ENCODE measurements around the gene SRRD. TPM values are rescaled to one million over a fixed set of nuclear protein-coding genes. Genes with fewer than 3 reads are reported as not detected.

SRRD gene
- total RNA-seq, 4 donors from 2014 or later: 24.0 to 53.1 (median 27.4) TPM

- no peaks in the 10 kb centered on the region for H3K9me3 ChIP-seq
- H3K36me3 ChIP-seq: peaks cover 0 to 46% of the 10 kb centered on the region in 2 donors
- TF ChIP-seq POLR2A (IDR thresholded peaks at IDR 0.05): no peak
- TF ChIP-seq, protein P1, sequence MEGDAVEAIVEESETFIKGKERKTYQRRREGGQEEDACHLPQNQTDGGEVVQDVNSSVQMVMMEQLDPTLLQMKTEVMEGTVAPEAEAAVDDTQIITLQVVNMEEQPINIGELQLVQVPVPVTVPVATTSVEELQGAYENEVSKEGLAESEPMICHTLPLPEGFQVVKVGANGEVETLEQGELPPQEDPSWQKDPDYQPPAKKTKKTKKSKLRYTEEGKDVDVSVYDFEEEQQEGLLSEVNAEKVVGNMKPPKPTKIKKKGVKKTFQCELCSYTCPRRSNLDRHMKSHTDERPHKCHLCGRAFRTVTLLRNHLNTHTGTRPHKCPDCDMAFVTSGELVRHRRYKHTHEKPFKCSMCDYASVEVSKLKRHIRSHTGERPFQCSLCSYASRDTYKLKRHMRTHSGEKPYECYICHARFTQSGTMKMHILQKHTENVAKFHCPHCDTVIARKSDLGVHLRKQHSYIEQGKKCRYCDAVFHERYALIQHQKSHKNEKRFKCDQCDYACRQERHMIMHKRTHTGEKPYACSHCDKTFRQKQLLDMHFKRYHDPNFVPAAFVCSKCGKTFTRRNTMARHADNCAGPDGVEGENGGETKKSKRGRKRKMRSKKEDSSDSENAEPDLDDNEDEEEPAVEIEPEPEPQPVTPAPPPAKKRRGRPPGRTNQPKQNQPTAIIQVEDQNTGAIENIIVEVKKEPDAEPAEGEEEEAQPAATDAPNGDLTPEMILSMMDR (IDR thresholded peaks at IDR 0.05 in 4 of 5, conservative IDR thresholded peaks at IDR 0.05 in 1 of 5): no peak
- no peak overlapping the region for H3K4me3 ChIP-seq
- ATAC-seq (no peak), DNase-seq (no peak)
- H3K27me3 ChIP-seq: no peaks in the 10 kb centered on the region
- in situ Hi-C loops (cut with MboI; ENCODE audit: low sequenced_read_pairs in 4 of 4): no loop called here
- H3K27ac ChIP-seq: no peak overlapping the region
- peaks cover 0 to 7% of the 10 kb centered on the region in 2 donors for H3K4me1 ChIP-seq
- intact Hi-C loops (cut with DNase I; ENCODE audit: low total_unique reads): no loop called here
Measured at GRCh38 chr22:26453812-26454500, 29.7 kb upstream of the SRRD start.

DNA sequence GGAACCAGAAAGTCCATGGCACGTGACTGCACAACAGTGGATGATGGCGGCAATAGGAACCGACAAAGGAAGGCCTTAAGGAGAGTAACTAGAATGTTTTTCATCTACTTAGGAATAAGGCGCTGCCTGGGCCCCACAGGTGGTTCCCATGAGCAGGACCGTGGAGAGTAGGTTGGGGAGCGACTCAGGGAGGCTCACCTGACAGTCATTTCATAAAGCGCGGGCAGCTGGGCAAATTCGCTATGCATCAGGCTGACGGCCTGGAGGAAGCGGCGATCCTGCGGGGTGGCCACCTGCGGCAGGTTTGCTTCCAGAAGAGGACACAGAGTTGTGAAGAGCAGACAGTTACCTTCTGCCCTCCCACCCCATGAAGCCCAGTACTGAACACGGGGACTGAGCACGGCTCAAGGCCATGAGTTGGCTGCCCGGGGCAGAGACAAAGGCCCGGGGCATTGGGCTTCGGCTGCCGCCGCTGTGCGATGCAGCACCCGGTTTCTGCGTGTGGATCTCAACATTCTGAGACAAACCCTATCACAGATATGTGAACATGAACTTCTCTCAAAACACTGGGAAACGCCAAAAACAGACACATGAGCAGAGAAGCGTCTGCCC, 25.9 kb upstream of the SRRD start:
- TF ChIP-seq, protein P1 (IDR thresholded peaks at IDR 0.05 in 4 of 5, conservative IDR thresholded peaks at IDR 0.05 in 1 of 5): no peak
- DNase-seq (no peak), ATAC-seq (no peak)
- Histone ChIP-seq H3K4me1 (peaks cover 0 to 7% of the 10 kb centered on the region in 2 donors), H3K9me3 (no peaks in the 10 kb centered on the region), H3K4me3 (no peak overlapping the region), H3K27me3 (no peaks in the 10 kb centered on the region), H3K27ac (no peak overlapping the region), H3K36me3 (peaks cover 0 to 38% of the 10 kb centered on the region in 2 donors)
- intact Hi-C loops (cut with DNase I; ENCODE audit: low total_unique reads): no loop called here
- in situ Hi-C loops (cut with MboI; ENCODE audit: low sequenced_read_pairs in 4 of 4): no loop called here

GRCh38 chr22:26460202-26460601, 23.5 kb upstream of the SRRD start:
- TF ChIP-seq POLR2A (IDR thresholded peaks at IDR 0.05): no peak
- TF ChIP-seq, protein P1 (IDR thresholded peaks at IDR 0.05 in 4 of 5, conservative IDR thresholded peaks at IDR 0.05 in 1 of 5): no peak
- in situ Hi-C loops (cut with MboI; ENCODE audit: low sequenced_read_pairs in 4 of 4): loop anchor here in 1 of 4 donors (5.0 kb wide), 1 partner anchor 58 kb away; no protein-coding TSS in a partner anchor
- no peaks in the 10 kb centered on the region for H3K4me1 ChIP-seq
- DNase-seq (no peak), ATAC-seq (no peak)
- H3K27ac ChIP-seq: no peak overlapping the region
- intact Hi-C loops (cut with DNase I; ENCODE audit: low total_unique reads): no loop called here
- H3K36me3 ChIP-seq: peaks cover 0 to 52% of the 10 kb centered on the region in 2 donors
- no peaks in the 10 kb centered on the region for H3K27me3 ChIP-seq
- no peaks in the 10 kb centered on the region for H3K9me3 ChIP-seq
- H3K4me3 ChIP-seq: no peak overlapping the region

DNA sequence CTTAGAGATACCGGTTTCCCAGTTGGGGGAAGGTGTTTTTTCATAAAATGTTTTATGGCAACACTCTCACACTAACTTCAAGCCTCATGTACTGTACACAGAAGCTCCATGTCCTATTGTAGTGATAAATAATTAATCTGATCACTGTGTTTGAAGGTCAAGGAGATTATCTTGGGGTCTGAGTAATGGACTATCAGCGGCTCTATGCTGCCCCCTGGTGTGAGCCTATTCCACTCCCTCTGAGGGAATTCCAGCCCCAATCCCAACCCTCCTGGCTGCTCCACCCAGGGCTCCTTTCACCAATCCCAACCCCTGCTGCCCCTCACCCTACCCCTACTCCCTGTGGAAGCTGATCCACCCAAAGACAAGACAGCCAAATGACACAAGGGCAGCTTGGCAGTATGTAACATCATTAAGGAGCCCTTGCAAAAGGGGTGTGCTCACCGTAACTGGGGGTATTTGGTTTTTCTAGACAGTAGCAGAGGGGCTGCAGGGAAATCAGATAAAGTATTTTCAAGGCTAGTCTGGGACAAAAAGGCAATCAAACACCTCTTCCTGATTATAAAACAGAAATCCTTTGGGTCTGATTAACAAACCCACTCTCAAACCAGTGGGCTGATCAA, 22.4 kb upstream of the SRRD start:
- no peak for TF ChIP-seq POLR2A (IDR thresholded peaks at IDR 0.05)
- TF ChIP-seq, protein P1 (IDR thresholded peaks at IDR 0.05 in 4 of 5, conservative IDR thresholded peaks at IDR 0.05 in 1 of 5): peak; percentile 61 to 74 (median 70)
- Histone ChIP-seq H3K36me3 (peaks cover 0 to 63% of the 10 kb centered on the region in 2 donors), H3K27me3 (no peaks in the 10 kb centered on the region), H3K4me1 (peaks cover 0 to 3% of the 10 kb centered on the region in 2 donors), H3K9me3 (no peaks in the 10 kb centered on the region), H3K4me3 (no peak overlapping the region), H3K27ac (no peak overlapping the region)
- DNase-seq: peak in 1 of 2 donors; percentile 30
- in situ Hi-C loops (cut with MboI; ENCODE audit: low sequenced_read_pairs in 4 of 4) (loop anchor here in 1 of 4 donors (5.0 kb wide), 1 partner anchor 59 kb away; no protein-coding TSS in a partner anchor), intact Hi-C loops (cut with DNase I; ENCODE audit: low total_unique reads) (loop anchor here (1.0 kb wide), 1 partner anchor 63 kb away; no protein-coding TSS in a partner anchor)
- peak in 1 of 2 donors; percentile 22 for ATAC-seq
